GM23338 (cell line): ENCODE measurements around the gene MRS2. TPM values are rescaled to one million over a fixed set of nuclear protein-coding genes. Genes with fewer than 3 reads are reported as not detected.

Source experiments
- JUNB ChIP-seq: IDR thresholded peaks from one replicate; pipeline ENCODE4 v1.6.1; 2016; ENCODE audit warnings: antibody characterized with exemption; ENCODE audit not compliant: unreplicated experiment
- POLR2AphosphoS5 ChIP-seq: IDR thresholded peaks from 2 replicates; pipeline ENCODE4 v1.6.1; 2016; ENCODE audit warnings: antibody characterized with exemption, low read depth
- ZNF462 ChIP-seq: fragments of 250-450 bp; sonication (Bioruptor Pico); IDR thresholded peaks from 2 replicates; pipeline ENCODE4 v1.5.0; 2020; ENCODE audit warnings: mild to moderate bottlenecking, moderate library complexity
- polyA plus RNA-seq: library from polyadenylated mRNA; unstranded; fragments of >200 nt; fragmentation: Nextera tagmentation; extraction: Ambion mirVana; gene quantifications from 2 replicates; pipeline ENCODE4 v1.2.1, GENCODE V29; 2016
- total RNA-seq: library from RNA; depleted of rRNA; stranded (reverse); fragments of >200 nt; shearing (Covaris generic); gene quantifications from 2 replicates; pipeline ENCODE4 v1.2.3, GENCODE V29; 2014
- TF ChIP-seq, protein P1 (sequence below): IDR thresholded peaks from one replicate; pipeline ENCODE4 v1.6.1; 2018; ENCODE audit warnings: antibody characterized with exemption; ENCODE audit not compliant: unreplicated experiment
- TF ChIP-seq, protein P2 (sequence below), 2 experiments: fragments of 200-600 bp in 1 of 2; sonication (generic) in 1 of 2; conservative IDR thresholded peaks; 2 replicates each; pipeline versions ENCODE4 v1.5.1 to v1.6.1; 2016 to 2017; ENCODE audit warnings: antibody characterized with exemption in 2 of 2, low read depth in 2 of 2, mild to moderate bottlenecking in 2 of 2, moderate library complexity in 1 of 2

Gene MRS2
- total and polyA plus RNA-seq, 2 experiments from 2014 or later = 80.9 to 125 TPM

GRCh38 chr6:24464253-24465038, 61.7 kb downstream of the MRS2 start (continued):
- no peak for TF ChIP-seq ZNF462 (CRISPR knock-in tag)
- TF ChIP-seq, protein P1, sequence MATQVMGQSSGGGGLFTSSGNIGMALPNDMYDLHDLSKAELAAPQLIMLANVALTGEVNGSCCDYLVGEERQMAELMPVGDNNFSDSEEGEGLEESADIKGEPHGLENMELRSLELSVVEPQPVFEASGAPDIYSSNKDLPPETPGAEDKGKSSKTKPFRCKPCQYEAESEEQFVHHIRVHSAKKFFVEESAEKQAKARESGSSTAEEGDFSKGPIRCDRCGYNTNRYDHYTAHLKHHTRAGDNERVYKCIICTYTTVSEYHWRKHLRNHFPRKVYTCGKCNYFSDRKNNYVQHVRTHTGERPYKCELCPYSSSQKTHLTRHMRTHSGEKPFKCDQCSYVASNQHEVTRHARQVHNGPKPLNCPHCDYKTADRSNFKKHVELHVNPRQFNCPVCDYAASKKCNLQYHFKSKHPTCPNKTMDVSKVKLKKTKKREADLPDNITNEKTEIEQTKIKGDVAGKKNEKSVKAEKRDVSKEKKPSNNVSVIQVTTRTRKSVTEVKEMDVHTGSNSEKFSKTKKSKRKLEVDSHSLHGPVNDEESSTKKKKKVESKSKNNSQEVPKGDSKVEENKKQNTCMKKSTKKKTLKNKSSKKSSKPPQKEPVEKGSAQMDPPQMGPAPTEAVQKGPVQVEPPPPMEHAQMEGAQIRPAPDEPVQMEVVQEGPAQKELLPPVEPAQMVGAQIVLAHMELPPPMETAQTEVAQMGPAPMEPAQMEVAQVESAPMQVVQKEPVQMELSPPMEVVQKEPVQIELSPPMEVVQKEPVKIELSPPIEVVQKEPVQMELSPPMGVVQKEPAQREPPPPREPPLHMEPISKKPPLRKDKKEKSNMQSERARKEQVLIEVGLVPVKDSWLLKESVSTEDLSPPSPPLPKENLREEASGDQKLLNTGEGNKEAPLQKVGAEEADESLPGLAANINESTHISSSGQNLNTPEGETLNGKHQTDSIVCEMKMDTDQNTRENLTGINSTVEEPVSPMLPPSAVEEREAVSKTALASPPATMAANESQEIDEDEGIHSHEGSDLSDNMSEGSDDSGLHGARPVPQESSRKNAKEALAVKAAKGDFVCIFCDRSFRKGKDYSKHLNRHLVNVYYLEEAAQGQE = no peak
- no peak for TF ChIP-seq POLR2AphosphoS5
- TF ChIP-seq, protein P2, sequence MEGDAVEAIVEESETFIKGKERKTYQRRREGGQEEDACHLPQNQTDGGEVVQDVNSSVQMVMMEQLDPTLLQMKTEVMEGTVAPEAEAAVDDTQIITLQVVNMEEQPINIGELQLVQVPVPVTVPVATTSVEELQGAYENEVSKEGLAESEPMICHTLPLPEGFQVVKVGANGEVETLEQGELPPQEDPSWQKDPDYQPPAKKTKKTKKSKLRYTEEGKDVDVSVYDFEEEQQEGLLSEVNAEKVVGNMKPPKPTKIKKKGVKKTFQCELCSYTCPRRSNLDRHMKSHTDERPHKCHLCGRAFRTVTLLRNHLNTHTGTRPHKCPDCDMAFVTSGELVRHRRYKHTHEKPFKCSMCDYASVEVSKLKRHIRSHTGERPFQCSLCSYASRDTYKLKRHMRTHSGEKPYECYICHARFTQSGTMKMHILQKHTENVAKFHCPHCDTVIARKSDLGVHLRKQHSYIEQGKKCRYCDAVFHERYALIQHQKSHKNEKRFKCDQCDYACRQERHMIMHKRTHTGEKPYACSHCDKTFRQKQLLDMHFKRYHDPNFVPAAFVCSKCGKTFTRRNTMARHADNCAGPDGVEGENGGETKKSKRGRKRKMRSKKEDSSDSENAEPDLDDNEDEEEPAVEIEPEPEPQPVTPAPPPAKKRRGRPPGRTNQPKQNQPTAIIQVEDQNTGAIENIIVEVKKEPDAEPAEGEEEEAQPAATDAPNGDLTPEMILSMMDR (conservative IDR thresholded peaks at IDR 0.05; ENCODE audit: low read depth in 2 of 2) = no peak
- TF ChIP-seq JUNB = no peak
